Raji (cell line): ENCODE results near the gene SEL1L3.
A peak's percentile ranks its signal among the peaks of the same experiment; 100 is the strongest.

Source experiments
- POLR2A ChIP-seq: IDR thresholded peaks from 2 replicates; pipeline ENCODE4 v1.6.1; 2011; ENCODE audit warnings: low read depth, low read length, control low read depth; ENCODE audit not compliant: insufficient read depth

SEL1L3 gene

DNA sequence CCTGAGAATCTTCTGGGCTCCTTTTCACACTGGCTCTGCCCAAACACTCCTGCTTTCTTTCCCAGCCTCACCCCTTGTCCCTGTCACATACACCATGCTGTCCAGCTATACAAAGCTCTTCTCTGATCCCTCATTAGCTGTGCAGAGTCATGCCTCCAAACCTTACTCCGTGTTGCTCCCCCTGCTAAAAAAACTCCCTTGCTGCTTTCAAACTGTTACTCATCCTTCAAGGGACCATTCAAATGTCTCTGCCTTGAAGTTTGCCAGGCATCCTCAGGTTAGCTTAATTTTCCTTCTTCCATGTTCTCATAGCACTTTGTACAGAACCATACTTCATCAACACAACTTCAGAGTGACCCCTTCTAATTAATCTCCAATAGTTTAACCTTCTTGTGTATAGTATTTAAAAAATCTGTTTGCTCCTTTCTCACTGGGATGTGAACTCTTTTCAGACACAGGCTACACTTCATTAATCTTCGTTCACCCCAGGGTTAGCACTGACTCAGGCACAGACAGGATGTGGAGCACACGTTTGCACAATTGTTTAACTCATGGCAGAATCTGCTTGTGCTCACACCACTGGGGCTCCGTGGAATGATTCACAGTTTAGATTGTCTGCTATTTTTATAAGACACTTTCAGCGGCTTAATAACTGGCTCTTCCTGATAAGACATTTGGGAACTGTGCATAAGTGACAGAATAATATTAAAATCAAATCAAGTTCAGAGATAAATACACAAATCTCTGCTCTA is 21.4 kb upstream of the SEL1L3 start:
- TF ChIP-seq POLR2A: no peak

DNA sequence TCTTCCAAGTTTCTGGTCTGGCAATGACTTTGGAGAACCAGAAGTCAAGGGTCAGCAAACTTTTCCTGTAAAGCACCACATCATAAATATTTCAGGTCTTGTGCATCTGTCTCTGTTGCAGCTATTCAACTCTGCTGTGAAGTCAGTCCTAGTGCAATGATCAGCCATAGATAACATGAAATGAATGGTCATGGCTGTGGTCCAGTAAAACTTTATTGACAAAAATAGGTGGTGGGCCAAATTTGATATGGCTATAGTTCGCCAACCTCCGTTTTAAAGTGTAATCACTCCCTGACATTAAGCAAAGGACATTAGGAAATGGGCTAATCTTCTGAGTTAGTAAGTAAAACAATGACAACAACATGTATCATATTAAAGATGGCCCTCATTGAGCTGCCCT is 20.8 kb upstream of the SEL1L3 start:
- no peak for TF ChIP-seq POLR2A

DNA sequence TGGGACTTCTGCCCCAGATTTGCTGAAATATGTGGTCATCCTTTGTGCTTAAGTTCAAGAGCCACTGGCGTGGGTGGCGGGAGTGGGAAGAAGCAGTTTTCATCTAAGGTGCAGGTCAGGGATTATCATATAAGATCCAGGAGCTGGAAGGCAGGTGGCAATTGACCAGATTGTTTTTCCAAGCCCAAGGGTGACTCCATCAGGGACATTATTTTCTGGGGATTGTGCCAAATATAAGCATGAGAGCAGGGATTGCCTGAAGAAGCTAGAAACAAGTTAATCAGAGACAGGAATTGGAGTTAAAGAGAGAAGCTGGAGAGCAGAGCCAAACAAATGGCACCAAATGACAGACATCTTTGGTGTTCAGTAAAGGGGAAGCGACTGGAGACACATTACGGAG is 19.4 kb upstream of the SEL1L3 start:
- no peak for TF ChIP-seq POLR2A

- TF ChIP-seq POLR2A: no peak
Observed at GRCh38 chr4:25881193-25881592, 18.4 kb upstream of the SEL1L3 start.

DNA sequence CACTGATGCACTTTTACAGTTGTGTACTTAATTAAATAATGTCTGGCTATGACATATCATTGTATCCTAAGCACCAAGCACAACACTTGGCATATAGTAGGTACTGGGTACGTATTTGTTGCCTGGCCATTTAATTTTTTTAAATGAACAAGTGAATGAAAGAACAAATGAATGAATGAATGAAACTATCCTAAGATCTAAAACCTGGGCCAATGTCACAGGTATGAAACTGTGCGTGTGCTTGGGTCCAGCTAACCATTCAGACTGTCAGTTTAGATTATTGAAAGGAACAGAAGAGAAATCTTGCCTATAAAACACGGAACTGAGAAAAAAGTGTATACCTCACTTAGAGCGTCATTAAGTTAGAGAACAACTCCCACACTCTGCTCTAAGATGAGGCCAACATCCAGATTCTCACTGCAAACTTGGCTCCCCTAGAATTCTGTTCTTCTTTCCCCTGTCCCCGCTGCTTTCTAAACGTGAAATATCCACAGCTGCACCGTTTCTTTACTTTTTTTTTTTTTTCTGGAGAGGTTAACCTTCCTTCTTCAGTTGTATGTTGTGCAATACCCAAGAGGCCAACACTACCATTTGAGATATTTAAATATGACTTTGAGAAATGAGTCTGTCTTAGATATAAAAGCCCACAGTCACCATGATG is 17.3 kb upstream of the SEL1L3 start:
- TF ChIP-seq POLR2A: 0 out of 2 replicates have a peak, but pooled peaks have one; percentile 10

- no peak for TF ChIP-seq POLR2A
Observed at GRCh38 chr4:25879587-25879986, 16.8 kb upstream of the SEL1L3 start.

GRCh38 chr4:25879091-25879584 is 16.4 kb upstream of the SEL1L3 start:
- TF ChIP-seq POLR2A: no peak

DNA sequence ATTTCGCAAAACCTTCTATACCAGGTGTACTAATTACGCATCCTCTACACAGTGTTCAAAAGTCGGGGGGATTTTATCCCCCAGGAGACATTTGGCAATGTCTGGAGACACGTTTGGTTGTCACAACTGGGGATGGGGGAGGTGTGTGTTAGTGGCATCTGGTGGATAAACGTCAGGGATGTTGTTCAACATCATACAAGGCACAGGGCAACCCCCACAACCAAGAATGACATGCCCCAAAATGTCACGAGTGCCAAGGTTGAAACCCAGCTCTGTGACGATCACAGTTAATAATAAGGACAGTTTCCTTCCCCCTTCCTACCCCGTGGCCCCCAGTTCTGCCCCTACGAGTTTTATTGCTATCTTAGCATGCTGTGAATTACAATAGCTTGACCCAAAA is 15.9 kb upstream of the SEL1L3 start:
- no peak for TF ChIP-seq POLR2A

DNA sequence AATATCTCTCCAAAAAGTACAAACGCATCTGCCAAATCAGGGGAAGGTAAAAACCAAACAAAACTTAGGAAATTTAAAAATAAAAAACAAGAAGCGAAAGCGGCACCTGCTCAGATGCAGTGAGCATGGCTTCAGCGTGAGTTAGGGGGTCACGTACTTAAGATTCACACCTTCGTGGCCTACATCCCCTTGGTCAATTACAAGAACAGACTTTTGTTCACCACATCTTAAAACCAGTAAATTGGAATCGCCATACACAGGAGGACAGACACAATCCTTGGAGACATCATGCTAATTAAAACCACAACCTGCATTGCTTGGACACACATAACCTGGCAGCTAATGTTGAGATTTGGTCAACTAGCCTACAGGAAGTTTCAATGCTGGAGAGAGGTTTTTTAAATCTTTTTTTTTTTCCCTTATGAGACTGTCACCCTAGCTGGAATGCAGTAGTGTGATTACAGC is 12.5 kb upstream of the SEL1L3 start:
- TF ChIP-seq POLR2A: no peak

GRCh38 chr4:25874655-25875054 is 11.9 kb upstream of the SEL1L3 start:
- TF ChIP-seq POLR2A: peak; percentile 44; the same call in 1 of the 2 replicates

DNA sequence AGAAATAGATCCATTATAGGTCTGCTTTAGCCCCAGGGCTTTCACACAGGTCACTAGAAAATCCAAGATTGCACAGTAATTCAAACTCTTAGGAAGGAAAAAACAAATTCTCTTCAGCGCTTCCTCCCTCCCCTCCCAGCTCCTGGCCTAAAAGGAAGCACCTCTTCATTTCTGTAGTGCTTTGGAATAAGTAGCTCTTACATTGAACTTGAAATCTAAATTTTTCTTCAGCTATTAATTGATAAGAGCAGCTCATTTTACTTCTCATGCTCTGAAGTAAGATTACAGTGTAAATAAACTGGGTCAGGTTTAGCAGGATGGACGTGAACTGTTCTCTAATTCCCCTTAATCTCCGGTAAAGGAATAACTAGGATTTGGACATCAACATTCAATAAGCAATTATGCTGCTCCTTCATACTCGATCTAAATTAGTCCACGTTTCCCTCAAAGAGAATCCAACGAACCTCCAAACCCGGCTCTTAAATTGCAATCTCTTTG is 10.9 kb upstream of the SEL1L3 start:
- no peak for TF ChIP-seq POLR2A

GRCh38 chr4:25872851-25873631 is 10.3 kb upstream of the SEL1L3 start:
- TF ChIP-seq POLR2A: peak; percentile 49; the same call in 1 of the 2 replicates

GRCh38 chr4:25870081-25870480 is 7.3 kb upstream of the SEL1L3 start:
- peak; percentile 33; the same call in 1 of the 2 replicates for TF ChIP-seq POLR2A

DNA sequence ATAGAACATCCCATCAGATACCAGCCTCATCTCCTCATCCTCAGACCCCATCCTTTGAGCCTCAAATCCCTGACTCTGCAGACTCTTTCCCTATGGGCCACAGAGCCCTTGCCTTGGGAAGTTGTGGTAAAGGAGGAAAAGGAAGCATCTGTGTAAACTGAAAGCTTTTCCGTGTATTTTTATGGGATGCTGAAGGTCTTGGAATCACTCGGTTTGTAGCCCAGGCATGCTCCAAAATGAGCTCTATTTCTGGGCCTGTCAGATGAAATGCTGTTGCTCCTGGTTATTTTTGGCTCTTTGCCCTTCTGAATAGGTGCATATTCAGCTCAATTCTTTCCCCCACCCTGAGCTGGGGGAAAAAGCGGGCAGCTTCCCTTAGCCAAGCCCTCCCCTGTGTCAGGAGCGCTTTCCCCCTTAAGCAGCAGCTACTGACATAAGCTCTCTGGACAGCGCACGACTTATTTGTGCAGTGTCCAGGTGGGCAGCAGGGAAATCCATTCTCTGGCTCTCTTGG is 5.0 kb upstream of the SEL1L3 start:
- no peak for TF ChIP-seq POLR2A

GRCh38 chr4:25865586-25865985 is 2.8 kb upstream of the SEL1L3 start:
- peak; percentile 40; the same call in 1 of the 2 replicates for TF ChIP-seq POLR2A

DNA sequence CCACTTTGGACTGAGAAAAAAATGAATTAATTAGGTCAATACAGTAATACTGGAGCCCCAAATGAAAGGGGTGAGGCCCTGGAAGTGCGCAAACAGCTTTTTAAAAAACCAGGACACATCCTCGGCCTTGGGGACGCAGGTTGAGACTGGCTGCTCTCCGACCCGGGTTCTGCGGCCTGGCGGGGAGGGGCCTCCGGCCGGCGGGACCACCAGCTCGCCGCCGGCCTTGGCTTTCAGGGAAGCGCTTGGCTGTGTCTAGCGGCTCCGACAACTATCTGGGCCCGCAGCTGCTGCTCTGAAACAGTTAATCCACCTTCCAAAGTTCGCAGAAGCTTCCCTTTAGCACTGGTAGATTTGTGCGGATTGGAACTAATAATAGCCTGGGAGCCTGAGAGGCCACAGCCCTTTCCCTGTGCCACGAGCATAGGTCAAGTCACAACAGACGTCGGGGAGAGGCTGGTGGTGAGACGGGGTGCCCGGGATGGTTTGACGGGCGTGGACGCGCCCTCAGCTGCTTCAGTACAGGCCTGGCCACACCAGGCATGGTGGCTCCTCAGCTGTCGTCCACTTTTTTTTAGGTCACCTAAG is 1.1 kb upstream of the SEL1L3 start:
- no peak for TF ChIP-seq POLR2A
